ENCODE results near the gene LLGL2. TPM values are rescaled to one million over a fixed set of nuclear protein-coding genes. Genes with fewer than 3 reads are reported as not detected.

The LLGL2 gene
- total RNA-seq, 1 donor from 2014 or later: 14.8 TPM

DNA sequence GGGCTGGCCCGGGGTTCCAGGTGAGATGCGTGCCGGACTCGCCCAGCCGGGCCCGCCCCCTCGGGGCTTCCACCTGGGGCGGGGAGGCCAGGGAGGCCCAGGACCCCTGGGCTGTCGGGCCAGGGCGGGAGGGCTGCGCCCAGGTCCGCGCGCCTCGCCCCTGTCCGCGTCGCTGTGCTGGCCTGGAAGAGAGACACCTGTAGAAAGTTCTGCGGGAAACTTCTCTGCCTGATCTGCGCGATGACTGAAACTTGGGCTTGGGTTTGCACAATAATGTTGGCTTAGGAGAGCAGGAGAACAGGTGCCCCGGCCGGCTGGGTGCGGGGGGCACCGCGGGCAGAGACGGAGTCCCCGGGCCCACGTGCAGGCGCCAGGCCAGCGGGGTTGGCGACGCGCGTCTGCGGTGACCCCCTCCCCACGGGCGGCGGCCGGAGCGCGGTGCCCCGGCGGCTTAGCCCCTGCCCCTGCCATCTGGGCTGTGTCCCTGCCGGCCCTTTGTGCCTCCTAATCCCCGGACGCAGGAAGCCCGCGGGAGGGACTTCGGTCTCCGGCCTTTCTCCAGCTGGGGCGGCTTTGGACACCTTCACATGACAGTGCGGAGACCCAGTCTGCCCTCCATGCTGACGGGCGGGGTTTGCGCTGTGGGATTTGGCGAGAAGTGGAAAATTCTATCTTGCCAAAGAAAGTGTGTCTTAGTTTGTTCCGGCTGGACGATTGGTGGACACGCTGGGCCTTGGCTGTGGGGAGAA lies 483 bp downstream of the LLGL2 start:
- no peak for DNase-seq

- no peak for DNase-seq
Measured at GRCh38 chr17:75526555-75527270, 1.2 kb downstream of the LLGL2 start.

DNA sequence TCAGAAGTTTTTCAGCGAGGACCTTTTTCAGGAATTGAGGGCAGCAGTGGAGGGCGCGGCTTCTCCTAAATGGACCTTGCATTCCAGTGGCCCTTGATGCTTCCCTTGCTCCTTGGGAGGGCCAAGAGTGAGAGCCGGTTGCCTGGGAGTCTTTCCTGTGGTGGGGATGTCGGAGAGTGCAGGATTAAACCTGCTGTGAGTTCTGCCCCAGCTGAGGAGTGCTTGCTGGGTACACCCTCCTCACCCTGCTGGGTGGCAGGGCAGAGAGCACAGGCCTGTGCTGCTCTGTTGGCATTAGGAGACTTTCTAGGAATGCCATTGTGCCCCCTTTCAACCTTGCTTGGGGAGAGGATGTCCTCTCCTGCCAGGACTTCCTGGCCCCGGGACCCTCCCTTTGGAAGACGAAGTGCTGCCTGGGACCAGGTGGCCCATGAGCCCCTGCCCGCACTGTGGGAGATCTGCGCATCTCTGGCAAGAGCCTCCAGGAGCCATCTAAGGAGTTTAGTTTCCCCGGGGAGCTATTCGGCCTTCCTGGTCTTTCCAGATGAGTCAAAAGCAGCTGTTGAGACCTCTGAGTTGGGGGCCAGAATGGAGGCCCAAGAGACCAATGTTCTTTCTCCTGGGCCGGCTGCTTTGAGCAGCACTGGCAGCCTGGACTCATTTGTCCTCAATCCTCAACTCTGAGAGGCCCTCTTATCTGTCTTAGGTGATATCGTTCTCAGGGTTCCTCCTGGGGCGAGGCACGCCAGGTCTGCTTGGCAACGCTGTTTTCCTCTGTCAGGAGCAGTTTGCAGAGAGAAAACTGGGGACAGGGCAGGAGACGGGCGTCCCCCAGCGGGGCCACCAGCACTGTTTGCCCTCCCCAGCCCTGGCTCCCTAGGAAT lies 5.6 kb downstream of the LLGL2 start:
- DNase-seq: no peak

GRCh38 chr17:75531721-75532072 lies 6.2 kb downstream of the LLGL2 start:
- no peak for DNase-seq

DNA sequence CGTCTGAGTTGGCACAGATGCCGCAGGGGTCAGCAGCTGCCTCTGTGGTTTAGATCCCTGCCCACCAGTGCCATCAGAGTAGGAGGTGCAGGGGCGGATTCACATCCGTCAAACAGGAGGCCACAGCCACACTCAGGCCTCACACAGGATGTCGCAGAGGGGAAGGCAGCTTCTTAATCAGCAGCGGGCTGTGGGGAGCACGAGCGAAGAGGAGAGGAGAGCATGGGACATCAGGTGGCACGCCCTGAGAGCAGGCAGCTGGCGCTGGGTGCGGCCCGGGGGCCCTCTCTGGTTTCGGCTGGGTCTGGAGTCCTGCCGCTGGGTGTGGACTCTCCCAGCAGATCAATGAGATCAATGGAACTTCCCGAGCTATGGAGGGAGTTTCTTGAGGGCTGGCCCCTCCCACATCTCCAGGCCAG lies 9.6 kb downstream of the LLGL2 start:
- no peak for DNase-seq

- DNase-seq: no peak
Measured at GRCh38 chr17:75535871-75536270, 10.4 kb downstream of the LLGL2 start.

GRCh38 chr17:75536366-75536765 lies 10.9 kb downstream of the LLGL2 start:
- DNase-seq: no peak

DNA sequence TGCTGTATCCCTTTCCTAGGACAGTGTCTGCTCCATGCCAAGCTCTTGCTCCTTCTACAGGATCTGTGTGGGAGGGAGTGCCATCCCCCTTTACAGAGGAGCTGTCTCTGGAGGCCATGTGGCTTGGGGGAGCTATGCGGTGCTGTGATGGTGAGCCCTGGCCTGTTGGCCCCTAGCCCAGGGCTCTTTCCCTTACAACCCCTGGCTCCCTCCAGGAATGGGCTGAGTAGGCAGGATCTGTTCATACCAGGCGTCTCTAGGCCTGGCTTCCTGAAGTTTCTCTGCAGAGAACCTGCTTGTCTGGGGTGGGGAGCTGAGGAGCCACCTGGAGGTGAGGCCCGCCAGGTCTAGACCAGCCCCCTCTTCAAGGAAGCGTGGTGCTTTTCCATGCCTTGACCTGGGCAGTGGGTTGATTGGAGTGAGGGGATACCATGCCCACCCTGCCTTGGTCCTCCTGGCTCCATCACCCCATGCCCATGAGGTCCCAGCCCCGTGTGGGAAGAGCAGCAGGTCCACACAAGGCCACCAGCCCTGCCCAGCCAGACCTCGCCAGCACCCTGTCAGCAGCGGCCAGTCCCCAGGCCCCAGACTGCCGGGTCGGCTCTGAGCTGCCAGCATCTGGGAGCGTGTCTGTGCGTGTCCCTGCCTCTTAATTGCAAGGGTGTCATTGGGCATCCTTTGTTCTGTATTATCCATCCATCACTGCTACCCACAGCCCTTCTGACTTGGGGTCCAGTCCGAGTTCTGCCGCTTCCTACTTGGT lies 14.7 kb downstream of the LLGL2 start:
- DNase-seq: no peak

DNA sequence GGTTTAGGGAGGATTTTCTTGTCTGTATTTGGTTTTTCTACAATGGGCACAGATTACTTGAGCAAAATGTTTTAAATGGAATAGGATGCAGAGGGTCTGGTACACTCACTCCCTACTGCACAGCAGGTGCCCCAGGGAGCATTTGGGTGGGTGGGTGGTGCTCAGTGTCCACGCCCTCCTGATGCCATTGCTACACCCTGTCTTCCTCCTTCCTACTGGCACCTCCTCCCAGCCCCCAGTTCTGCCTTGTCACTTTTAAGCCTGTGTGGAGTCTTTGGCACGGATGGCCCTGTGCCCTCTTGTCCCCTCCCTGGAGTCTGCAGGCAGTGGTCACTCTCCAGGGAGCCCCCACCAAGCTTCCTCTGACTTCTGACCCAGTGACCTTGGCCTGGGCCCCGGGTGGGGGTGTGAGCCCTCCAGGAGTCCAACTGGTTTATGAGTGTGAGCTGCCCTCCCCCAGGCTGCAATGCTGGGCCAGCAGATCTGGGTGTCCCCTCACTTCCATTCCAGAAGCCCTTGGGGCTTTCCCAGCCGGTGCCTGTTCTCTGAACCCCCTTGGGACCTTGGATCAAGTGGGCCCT lies 15.5 kb downstream of the LLGL2 start:
- no peak for DNase-seq

GRCh38 chr17:75542229-75542628 lies 16.7 kb downstream of the LLGL2 start:
- DNase-seq: no peak

DNA sequence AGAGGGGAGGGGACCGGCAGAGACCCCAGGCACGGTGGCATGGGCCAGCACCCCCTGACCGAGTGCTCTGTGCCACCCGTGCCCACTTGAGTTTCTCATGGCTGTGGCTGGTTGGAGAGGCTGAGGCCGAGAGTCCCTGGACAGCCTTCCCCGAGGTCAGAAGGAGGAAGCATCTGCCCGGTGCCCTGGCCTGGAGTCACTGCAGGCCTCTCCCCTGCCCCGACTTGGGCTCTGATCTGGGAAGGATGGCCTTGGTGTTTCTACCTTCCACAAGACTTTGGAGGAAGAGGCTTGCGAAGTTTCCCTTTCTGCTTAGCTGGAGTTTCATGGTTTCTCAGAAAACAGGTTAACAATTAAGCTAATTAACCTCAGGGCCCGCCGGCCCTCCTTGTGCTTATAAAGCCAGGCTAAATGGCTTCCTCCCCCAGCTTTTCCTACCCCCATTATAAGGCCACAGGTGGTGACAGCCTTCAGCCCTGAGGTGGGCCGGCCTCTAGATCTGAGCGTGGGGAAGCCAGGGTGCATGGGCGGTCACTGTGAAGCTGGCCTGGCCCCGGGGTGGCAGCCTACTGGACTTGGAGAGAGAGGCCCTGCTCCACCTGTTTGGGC lies 17.3 kb downstream of the LLGL2 start:
- no peak for DNase-seq

DNA sequence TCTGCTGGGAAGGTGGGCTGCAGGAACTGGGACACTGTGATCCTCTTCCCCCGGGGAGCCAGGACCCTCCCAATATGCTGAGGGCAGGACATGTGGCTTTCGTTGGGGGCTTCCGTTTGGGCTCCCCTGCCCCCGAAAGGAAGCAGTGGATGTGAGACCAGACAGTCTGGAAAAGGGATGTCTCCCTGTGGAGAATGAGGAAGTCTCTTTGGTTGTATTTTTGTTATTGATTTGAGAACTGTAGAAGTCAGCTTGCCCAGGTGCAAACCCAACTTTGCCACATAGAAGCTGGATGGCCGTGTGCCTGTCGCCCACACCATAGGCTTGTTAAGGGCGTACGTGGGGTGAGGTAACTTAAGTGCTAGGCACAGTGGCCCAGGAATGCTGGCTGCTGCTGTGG lies 18.8 kb downstream of the LLGL2 start:
- no peak for DNase-seq

GRCh38 chr17:75546181-75546580 lies 20.7 kb downstream of the LLGL2 start:
- DNase-seq: no peak

GRCh38 chr17:75547091-75547490 lies 21.6 kb downstream of the LLGL2 start:
- no peak for DNase-seq

- no peak for DNase-seq
Measured at GRCh38 chr17:75548813-75549212, 23.3 kb downstream of the LLGL2 start.

GRCh38 chr17:75549246-75550138 lies 24.0 kb downstream of the LLGL2 start:
- DNase-seq: no peak

GRCh38 chr17:75550139-75550465 lies 24.6 kb downstream of the LLGL2 start:
- DNase-seq: no peak

- no peak for DNase-seq
Measured at GRCh38 chr17:75551266-75551665, 25.8 kb downstream of the LLGL2 start.

DNA sequence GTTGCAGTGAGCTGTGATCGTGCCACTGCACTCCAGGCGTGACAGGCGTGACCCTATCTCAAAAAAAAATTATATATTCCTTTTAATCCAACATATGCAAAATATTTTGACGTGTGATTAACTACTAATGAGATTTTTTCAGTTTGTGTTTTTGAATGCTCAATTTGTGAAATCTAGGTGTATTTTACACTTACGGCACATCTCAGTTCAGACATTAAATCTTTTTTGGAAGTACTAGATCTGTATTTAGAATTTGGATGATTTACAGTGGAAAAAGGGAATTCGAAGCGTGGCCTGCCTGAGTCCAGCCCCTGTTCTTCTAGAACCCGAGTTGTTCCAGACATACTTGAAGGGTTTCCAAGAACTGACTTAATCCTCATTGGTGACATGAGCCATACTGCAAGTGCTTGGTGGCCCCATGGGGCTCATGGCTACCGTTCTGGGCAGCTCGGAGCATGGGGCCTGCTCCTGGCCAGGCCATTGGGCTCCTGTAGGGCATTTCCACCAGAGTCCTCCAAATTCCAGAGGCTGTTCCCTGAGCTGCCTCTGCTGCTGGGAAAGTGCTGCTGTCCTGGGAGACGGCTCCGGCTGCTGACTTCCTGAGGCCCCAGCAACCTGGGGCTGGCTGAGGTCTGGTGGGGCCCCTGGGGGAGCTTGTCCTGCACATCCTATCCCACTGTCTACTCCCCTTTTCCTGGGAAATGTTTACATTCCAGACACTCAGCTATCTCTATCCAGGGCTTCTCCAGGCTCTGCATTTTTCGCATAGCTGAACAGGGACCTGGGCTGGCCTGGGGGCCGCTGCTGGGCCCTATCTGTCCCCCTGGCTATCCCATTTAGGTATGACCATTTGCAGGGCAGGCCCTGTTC lies 27.2 kb downstream of the LLGL2 start:
- DNase-seq: no peak
